GM12865 (cell line): ENCODE results near the gene ADAMTS3.

Experiments used
- DNase-seq: peaks from one replicate; pipeline ENCODE4 v3.0.0; 2010; ENCODE audit warnings: low read depth
- H3K4me3 ChIP-seq: 2 replicates; pipeline ENCODE4 v1.5.1; 2011; ENCODE audit warnings: mild to moderate bottlenecking, low read depth, low read length, control low read depth
- TF ChIP-seq, protein P1 (sequence below): IDR thresholded peaks from 2 replicates; pipeline ENCODE4 v1.5.1; 2011; ENCODE audit warnings: low read length, control low read depth, low read depth, inconsistent platforms; ENCODE audit not compliant: insufficient read depth; ENCODE audit errors: missing control alignments

The ADAMTS3 gene

DNA sequence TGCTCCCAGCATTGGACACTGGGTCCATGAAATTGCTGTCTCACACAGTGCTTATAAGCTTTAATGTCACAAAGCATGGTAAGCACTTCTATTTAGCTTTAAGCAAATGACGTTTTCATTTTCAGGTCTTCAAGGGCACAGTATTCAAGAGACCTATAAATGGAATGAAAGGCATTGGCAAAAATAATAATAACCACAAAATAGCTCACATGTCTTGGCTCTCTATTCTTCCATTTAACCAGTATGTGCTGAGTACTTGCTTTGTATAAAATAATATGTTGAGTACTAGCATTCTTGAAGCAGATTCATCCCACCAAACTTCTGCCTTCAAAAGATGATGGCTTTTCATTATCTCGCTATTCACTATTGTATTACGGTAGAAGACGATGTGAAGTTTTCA, 203.0 kb downstream of the ADAMTS3 start:
- TF ChIP-seq, protein P1, sequence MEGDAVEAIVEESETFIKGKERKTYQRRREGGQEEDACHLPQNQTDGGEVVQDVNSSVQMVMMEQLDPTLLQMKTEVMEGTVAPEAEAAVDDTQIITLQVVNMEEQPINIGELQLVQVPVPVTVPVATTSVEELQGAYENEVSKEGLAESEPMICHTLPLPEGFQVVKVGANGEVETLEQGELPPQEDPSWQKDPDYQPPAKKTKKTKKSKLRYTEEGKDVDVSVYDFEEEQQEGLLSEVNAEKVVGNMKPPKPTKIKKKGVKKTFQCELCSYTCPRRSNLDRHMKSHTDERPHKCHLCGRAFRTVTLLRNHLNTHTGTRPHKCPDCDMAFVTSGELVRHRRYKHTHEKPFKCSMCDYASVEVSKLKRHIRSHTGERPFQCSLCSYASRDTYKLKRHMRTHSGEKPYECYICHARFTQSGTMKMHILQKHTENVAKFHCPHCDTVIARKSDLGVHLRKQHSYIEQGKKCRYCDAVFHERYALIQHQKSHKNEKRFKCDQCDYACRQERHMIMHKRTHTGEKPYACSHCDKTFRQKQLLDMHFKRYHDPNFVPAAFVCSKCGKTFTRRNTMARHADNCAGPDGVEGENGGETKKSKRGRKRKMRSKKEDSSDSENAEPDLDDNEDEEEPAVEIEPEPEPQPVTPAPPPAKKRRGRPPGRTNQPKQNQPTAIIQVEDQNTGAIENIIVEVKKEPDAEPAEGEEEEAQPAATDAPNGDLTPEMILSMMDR: no peak
- no peak overlapping the region for H3K4me3 ChIP-seq
- no peak for DNase-seq

DNA sequence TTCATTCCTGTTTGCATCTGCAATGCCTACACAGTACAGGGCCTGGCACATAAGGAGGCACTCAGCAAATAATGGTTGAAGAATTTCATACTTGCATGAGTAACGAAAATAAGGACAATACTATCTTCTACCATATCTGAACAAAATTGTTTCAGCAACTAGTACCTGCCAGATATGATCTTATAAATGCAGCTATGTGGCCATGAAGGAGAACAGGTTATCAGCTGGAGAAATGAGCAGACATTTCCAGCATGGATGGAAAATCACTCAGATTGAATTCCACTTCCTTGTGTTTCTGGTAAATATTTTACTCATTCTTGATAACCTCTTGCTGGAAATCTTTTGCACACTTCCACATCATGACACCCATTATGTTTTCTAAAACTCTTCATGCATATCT, 204.0 kb downstream of the ADAMTS3 start:
- no peak for DNase-seq
- TF ChIP-seq, protein P1: no peak
- H3K4me3 ChIP-seq: no peak overlapping the region

DNA sequence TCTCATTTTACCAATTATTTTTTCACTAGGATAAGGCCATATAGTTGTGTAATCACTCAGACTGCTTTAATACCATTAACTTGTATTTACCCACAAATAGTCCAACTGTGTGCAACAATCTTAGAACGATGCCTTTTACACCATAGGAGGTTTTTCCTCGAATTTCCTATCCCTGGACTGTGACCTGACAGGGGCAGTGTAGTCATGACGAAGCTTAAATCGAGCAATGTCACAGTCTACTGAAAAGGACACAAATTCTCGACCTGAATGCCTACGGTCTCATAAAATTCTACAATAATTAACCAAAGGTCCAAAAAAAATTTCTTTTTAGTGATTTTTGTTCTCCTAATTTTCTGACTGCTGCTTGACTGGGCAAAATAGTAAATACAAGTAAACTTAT, 208.9 kb downstream of the ADAMTS3 start:
- no peak overlapping the region for H3K4me3 ChIP-seq
- TF ChIP-seq, protein P1: no peak
- DNase-seq: no peak

DNA sequence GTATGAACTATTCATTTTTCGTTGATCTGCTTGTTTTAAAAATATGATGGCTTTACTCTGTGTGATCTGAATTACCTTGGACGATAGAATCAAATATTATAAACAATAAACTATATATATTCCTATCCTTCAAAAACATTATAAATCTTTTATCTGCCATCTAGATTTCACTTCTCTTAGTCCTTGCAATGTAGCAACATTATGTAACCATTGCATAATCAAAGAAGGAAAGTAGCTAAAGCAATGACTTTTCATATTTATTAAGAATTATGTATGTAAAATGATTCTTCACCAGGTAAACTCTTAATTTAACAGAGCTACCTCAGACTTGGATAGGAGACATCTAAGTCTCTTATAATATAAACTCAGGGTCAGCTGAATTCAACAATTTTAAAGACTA, 210.5 kb downstream of the ADAMTS3 start:
- DNase-seq: no peak
- TF ChIP-seq, protein P1: no peak
- no peak overlapping the region for H3K4me3 ChIP-seq

DNA sequence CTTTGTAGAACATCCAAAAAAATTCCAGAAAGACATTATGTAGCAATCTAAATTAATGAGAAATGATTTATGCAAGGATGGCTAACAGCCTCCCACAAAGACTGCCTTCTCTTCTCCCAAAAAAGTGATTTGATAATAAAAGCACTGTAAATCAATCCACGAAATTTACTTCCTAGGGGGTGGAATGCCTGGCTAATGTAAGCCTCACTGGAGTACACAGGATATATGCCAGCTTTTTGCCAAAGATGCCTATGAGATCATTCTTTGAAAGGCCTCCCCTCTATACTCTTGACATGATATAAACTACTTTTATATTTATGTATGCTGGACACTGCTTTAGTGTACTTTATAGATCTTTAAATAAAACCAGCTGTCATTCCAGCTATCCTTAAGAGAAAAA, 211.1 kb downstream of the ADAMTS3 start:
- DNase-seq: no peak
- TF ChIP-seq, protein P1: no peak
- H3K4me3 ChIP-seq: no peak overlapping the region

DNA sequence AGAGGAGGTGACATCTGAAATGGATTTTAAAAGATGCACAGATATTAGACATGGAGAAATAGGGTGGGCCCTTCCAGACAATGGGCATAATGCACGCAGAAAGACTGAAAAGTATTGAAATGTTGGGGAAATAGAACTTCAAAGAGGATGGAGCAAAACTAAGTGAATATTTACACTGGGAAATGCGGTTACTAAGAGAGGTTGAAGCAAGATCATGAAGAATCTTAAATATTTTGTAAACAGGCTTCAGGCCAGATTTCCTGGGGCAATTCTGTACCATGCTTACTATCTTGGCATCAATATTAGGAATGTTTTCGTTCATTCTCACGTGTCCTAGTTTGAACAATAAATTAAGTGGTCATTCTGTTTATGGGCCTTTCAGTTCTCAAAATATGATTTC, 216.3 kb downstream of the ADAMTS3 start:
- H3K4me3 ChIP-seq: no peak overlapping the region
- TF ChIP-seq, protein P1: no peak
- no peak for DNase-seq

DNA sequence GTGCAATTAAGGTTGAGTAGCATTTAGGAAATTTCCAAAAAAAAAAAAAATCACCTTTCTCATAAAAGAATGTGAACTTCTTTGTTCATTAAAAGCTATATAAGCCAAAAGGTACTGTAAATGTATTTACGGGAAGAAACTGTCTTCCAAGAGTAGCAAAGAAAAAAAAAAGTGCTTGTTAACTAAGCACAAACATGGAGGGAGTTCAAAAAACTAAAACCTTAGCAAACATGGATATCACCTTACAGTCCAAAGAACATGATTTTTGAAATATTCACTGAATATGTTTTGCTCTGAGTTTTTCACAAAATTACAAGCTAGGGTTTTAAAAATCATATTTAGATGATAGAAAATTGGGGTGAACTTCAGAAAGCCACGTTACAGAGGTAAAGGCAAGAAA, 217.5 kb downstream of the ADAMTS3 start:
- H3K4me3 ChIP-seq: no peak overlapping the region
- DNase-seq: no peak
- TF ChIP-seq, protein P1: no peak
